Neuron (in vitro differentiated cells): ENCODE data around the gene MAPT.

Source experiments
- H2AFZ ChIP-seq: one replicate; pipeline ENCODE4 v1.6.1; 2013; ENCODE audit warnings: low read depth, mild to moderate bottlenecking, inconsistent platforms, low read length, moderate library complexity
- H3K27me3 ChIP-seq: one replicate; pipeline ENCODE4 v1.6.1; 2013; ENCODE audit warnings: low read length; ENCODE audit not compliant: insufficient read depth
- H3K36me3 ChIP-seq: one replicate; pipeline ENCODE4 v1.6.1; 2013; ENCODE audit warnings: low read length; ENCODE audit not compliant: insufficient read depth
- H3K4me1 ChIP-seq: one replicate; pipeline ENCODE4 v1.6.1; 2013; ENCODE audit warnings: low read length; ENCODE audit not compliant: insufficient read depth
- H3K4me3 ChIP-seq: 2 replicates; pipeline ENCODE4 v1.5.1; 2013; ENCODE audit warnings: mild to moderate bottlenecking, low read length, moderate library complexity
- H3K9me3 ChIP-seq: one replicate; pipeline ENCODE4 v1.6.1; 2013; ENCODE audit warnings: low read length

The MAPT gene

GRCh38 chr17:45980855-45981254 lies 86.5 kb downstream of the MAPT start:
- H3K27me3 ChIP-seq: no peaks in the 10 kb centered on the region
- no peak overlapping the region for H2AFZ ChIP-seq
- H3K4me3 ChIP-seq: no peak overlapping the region
- peaks cover 12% of the 10 kb centered on the region for H3K4me1 ChIP-seq
- H3K9me3 ChIP-seq: no peaks in the 10 kb centered on the region
- no peaks in the 10 kb centered on the region for H3K36me3 ChIP-seq

GRCh38 chr17:45981306-45981705 lies 87.0 kb downstream of the MAPT start:
- H3K27me3 ChIP-seq: no peaks in the 10 kb centered on the region
- no peak overlapping the region for H2AFZ ChIP-seq
- peaks cover 12% of the 10 kb centered on the region for H3K4me1 ChIP-seq
- H3K36me3 ChIP-seq: no peaks in the 10 kb centered on the region
- no peak overlapping the region for H3K4me3 ChIP-seq
- H3K9me3 ChIP-seq: no peaks in the 10 kb centered on the region

- H3K4me1 ChIP-seq: peaks cover 12% of the 10 kb centered on the region
- H2AFZ ChIP-seq: no peak overlapping the region
- no peaks in the 10 kb centered on the region for H3K36me3 ChIP-seq
- no peak overlapping the region for H3K4me3 ChIP-seq
- H3K9me3 ChIP-seq: no peaks in the 10 kb centered on the region
- H3K27me3 ChIP-seq: no peaks in the 10 kb centered on the region
These were observed 88.6 kb downstream of the MAPT start for GRCh38 chr17:45982791-45983613.

DNA sequence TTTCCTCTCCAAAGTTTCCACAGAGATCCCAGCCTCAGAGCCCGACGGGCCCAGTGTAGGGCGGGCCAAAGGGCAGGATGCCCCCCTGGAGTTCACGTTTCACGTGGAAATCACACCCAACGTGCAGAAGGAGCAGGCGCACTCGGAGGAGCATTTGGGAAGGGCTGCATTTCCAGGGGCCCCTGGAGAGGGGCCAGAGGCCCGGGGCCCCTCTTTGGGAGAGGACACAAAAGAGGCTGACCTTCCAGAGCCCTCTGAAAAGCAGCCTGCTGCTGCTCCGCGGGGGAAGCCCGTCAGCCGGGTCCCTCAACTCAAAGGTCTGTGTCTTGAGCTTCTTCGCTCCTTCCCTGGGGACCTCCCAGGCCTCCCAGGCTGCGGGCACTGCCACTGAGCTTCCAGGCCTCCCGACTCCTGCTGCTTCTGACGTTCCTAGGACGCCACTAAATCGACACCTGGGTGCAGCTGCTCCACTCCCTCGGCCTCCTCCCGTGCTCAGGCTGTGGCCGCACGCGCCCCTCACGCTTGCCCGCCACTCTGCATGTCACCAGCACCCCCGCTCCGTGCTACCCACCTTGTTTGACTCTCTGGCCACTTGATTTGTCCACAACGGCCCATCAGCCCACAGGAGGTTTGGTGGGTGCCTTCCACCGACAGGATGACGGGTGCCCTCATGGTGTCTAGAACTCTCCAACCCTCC lies 89.4 kb downstream of the MAPT start:
- H3K27me3 ChIP-seq: no peaks in the 10 kb centered on the region
- H2AFZ ChIP-seq: no peak overlapping the region
- H3K36me3 ChIP-seq: no peaks in the 10 kb centered on the region
- H3K4me3 ChIP-seq: no peak overlapping the region
- peaks cover 12% of the 10 kb centered on the region for H3K4me1 ChIP-seq
- no peaks in the 10 kb centered on the region for H3K9me3 ChIP-seq

- no peak overlapping the region for H3K4me3 ChIP-seq
- H3K9me3 ChIP-seq: no peaks in the 10 kb centered on the region
- no peaks in the 10 kb centered on the region for H3K36me3 ChIP-seq
- H3K27me3 ChIP-seq: no peaks in the 10 kb centered on the region
- H2AFZ ChIP-seq: no peak overlapping the region
- peaks cover 6% of the 10 kb centered on the region for H3K4me1 ChIP-seq
These were observed 90.0 kb downstream of the MAPT start for GRCh38 chr17:45984368-45984767.

GRCh38 chr17:45985447-45985846 lies 91.1 kb downstream of the MAPT start:
- H2AFZ ChIP-seq: no peak overlapping the region
- no peaks in the 10 kb centered on the region for H3K9me3 ChIP-seq
- H3K4me1 ChIP-seq: peaks cover 2% of the 10 kb centered on the region
- H3K27me3 ChIP-seq: no peaks in the 10 kb centered on the region
- H3K36me3 ChIP-seq: no peaks in the 10 kb centered on the region
- H3K4me3 ChIP-seq: no peak overlapping the region

- no peak overlapping the region for H2AFZ ChIP-seq
- H3K27me3 ChIP-seq: no peaks in the 10 kb centered on the region
- H3K4me3 ChIP-seq: no peak overlapping the region
- H3K36me3 ChIP-seq: no peaks in the 10 kb centered on the region
- no peaks in the 10 kb centered on the region for H3K9me3 ChIP-seq
- peaks cover 2% of the 10 kb centered on the region for H3K4me1 ChIP-seq
These were observed 91.7 kb downstream of the MAPT start for GRCh38 chr17:45986056-45986455.

GRCh38 chr17:45987706-45988105 lies 93.4 kb downstream of the MAPT start:
- Histone ChIP-seq H3K9me3 (no peaks in the 10 kb centered on the region), H3K4me3 (no peak overlapping the region), H3K27me3 (no peaks in the 10 kb centered on the region), H3K4me1 (peaks cover 2% of the 10 kb centered on the region), H2AFZ (no peak overlapping the region), H3K36me3 (no peaks in the 10 kb centered on the region)

GRCh38 chr17:45989759-45990158 lies 95.4 kb downstream of the MAPT start:
- Histone ChIP-seq H3K36me3 (no peaks in the 10 kb centered on the region), H3K4me3 (no peak overlapping the region), H3K27me3 (no peaks in the 10 kb centered on the region), H3K4me1 (no peaks in the 10 kb centered on the region), H2AFZ (no peak overlapping the region), H3K9me3 (no peaks in the 10 kb centered on the region)

DNA sequence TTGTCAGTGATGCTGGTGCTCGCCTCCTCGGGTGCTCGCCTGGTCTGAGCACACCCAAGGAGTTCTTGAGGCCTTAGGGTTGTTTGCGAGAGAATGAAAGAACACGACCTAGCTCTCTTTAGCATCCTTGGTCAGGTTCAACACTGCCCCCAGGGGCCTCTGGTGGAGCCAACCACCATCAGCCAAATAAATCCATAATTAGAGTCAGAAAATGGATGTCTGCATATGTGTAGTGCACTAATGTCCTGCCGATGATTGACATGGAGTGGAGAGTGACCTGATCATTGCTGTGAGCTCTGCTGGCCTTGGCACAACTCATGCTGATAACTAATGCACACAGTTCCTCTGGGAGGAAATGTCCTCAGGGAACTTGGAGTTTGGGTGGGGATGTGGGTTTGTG lies 96.5 kb downstream of the MAPT start:
- H3K4me1 ChIP-seq: no peaks in the 10 kb centered on the region
- H3K36me3 ChIP-seq: no peaks in the 10 kb centered on the region
- H3K4me3 ChIP-seq: no peak overlapping the region
- H3K27me3 ChIP-seq: no peaks in the 10 kb centered on the region
- no peaks in the 10 kb centered on the region for H3K9me3 ChIP-seq
- no peak overlapping the region for H2AFZ ChIP-seq

DNA sequence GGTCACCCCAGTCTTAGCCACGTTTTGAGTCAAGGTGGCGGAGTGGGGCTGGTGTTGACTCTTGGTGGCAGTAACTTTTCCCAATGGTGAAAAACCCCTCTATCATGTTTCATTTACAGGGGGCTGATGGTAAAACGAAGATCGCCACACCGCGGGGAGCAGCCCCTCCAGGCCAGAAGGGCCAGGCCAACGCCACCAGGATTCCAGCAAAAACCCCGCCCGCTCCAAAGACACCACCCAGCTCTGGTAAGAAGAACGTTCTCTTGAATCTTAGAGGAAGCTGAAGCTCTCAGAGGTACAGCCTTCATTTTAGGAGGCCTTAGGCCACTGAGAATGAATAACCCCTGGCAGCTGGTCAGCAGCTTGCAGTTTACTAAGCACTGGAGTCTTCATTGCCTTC lies 97.0 kb downstream of the MAPT start:
- H3K4me1 ChIP-seq: no peaks in the 10 kb centered on the region
- no peak overlapping the region for H2AFZ ChIP-seq
- H3K36me3 ChIP-seq: no peaks in the 10 kb centered on the region
- H3K4me3 ChIP-seq: no peak overlapping the region
- no peaks in the 10 kb centered on the region for H3K27me3 ChIP-seq
- H3K9me3 ChIP-seq: no peaks in the 10 kb centered on the region

- Histone ChIP-seq H3K9me3 (no peaks in the 10 kb centered on the region), H3K4me1 (no peaks in the 10 kb centered on the region), H3K36me3 (no peaks in the 10 kb centered on the region), H3K4me3 (no peak overlapping the region), H3K27me3 (no peaks in the 10 kb centered on the region), H2AFZ (no peak overlapping the region)
These were observed 97.8 kb downstream of the MAPT start for GRCh38 chr17:45992175-45992574.

GRCh38 chr17:45992904-45993303 lies 98.5 kb downstream of the MAPT start:
- Histone ChIP-seq H3K4me1 (no peaks in the 10 kb centered on the region), H2AFZ (no peak overlapping the region), H3K9me3 (no peaks in the 10 kb centered on the region), H3K4me3 (no peak overlapping the region), H3K27me3 (no peaks in the 10 kb centered on the region), H3K36me3 (no peaks in the 10 kb centered on the region)
